ENCODE results near the gene SNRNP70. TPM values are rescaled to one million over a fixed set of nuclear protein-coding genes. Genes with fewer than 3 reads are reported as not detected.
"Not testable (repeated sequence)": the region's sequence is repeated elsewhere in the genome, so short reads cannot be mapped to it uniquely, and the experiment has no call there.

SNRNP70 gene, protein sequence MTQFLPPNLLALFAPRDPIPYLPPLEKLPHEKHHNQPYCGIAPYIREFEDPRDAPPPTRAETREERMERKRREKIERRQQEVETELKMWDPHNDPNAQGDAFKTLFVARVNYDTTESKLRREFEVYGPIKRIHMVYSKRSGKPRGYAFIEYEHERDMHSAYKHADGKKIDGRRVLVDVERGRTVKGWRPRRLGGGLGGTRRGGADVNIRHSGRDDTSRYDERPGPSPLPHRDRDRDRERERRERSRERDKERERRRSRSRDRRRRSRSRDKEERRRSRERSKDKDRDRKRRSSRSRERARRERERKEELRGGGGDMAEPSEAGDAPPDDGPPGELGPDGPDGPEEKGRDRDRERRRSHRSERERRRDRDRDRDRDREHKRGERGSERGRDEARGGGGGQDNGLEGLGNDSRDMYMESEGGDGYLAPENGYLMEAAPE
- 111 and 119 TPM in 2 replicates for total RNA-seq (2014; rRNA removed; shearing (Covaris generic))

DNA sequence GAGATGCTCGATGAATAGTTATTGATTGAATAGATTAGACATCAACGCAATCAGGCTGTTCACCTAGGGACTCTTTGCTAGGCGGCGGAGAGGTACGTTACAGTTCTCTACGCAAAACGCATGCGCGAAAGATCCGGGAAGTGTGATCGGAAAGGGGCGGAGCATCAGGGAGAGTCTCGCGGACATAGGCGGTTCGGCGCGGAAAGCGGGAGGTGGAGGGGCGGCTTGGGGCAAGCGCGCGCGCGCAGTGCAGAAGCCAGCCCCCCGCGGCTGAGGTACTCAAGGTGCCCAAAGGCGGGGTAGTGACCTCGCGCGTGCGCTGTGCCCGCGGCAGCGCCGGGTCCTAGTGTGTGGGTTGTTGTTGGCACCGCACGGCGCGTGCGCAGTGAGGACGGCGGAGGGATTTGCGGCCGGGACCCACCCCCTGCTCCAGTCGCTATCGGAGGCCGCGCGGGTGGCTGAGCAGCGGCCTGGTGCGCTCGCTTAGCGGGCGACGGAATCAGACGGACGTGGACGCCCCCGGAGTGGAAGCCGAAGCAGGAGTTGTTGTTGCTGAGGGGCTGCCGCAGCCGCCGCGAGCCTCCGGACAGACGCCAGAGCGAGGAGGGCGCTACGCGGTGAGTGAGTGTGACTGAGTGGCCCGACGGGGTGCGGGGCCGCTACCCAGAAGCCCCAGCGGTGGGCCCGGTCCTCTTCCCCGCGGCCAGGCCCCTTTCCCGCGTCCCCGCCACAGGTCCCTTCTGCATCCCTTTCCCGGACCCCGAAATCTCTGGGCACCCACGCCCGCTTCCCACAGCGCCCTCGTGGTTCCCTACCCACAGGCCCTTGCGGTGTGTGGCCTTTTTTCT lies at the start of gene SNRNP70:
Gene SNRNP70, plus strand, starts transcription at position 432 of the 848 bp plus-strand sequence. CDS start 964 bp downstream, outside the sequence.
- peak; percentile 99 for DNase-seq (ENCODE audit: low read depth)

DNA sequence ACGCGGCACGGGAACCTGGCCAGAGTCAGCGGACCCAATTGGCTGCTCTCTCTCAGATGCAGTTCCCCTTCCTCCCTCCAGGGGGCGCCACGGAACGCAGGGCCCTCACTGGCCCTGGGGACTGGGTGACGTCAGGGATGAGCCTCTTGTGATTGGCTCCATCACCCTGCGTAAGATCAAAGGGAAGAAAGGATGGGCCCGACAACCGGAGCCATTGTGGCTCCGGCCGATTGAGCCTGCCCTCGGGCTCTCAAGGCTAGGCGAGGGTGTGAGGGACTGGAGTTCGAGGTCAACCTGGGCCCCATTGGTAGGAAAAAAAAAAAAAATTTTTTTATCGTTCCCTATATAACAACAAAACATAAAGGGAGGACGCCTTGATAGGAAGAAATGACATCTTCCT lies 48.4 kb upstream of the SNRNP70 start, which contains the start of gene CGB1:
Gene CGB1, minus strand, starts transcription at position 81 of the 400 bp plus-strand sequence. CDS start 184 bp downstream, outside the sequence.
- not testable (repeated sequence) for DNase-seq (ENCODE audit: low read depth)

DNA sequence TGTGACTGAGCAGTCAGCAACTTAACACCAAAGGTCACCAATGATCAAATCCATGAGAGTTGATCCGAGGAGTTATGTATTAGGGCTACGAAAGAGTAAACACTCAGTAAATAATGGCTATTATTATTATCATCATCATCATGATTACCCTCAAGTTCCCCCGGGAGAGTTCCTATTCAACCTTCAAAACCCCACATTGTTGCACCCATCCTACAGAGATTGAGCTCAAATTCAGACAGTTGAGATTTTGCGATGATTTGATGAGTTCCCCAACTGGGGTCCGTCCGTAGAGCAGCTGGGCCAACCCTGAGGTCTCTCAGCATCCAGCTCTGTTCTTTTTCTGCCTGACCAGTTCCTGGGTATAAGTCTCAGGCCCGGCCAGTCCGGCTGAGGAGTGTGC lies 47.1 kb upstream of the SNRNP70 start:
- not testable (repeated sequence) for DNase-seq (ENCODE audit: low read depth)

DNA sequence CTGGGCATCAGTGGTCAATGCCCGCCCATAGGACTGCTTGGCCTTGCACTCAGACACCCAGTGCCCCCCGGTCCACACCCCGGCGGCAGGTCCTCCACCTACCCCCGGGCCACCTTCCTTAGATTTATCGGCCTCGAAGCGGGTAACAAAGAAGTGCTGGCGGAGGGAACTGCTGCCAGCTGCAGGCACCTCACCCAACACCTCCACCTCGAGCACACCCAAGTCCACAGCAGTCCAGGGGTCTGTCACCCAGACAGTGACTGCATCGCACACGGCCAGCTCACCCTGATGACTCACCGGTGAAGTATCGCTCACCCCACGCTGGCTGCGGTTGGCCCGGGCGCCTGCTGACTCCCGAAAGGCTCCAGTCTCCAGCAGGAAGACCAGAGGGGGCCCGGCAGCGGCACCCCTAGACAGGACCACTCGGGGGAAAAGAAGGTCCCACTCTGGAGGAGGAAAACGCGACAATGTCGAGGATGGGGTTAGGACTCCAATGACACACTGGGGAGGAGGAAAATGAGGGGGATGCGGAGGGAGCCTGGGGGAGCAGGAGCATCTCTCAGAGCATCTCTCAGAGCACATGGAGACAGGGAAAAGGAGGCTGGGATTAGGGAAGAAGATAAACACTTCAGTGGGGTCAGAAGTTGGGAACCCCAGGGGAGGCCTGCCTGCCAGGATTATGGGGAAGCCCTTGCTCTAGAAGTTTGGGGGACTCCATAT lies 46.5 kb upstream of the SNRNP70 start:
- DNase-seq (ENCODE audit: low read depth) = peak; percentile 83

DNA sequence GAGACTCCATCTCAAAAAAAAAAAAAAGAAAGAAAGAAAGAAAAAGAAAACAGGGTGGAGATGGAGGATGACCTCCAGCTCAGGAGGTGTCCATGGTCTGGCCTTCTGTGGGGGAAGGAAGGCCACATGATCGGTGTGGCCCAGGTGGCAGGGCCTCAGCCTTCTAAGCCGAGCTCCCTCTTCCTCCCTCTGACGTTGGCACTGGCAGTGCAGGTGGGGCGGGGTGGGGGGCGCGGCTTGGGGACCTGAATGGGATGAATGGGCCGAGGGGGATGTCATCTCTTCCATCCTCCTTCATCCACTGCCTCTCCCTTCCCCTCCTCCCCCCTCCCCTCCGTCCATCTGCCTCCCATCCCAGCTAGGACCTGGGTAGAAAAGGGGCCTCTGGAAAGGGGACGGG lies 45.5 kb upstream of the SNRNP70 start:
- not testable (repeated sequence) for DNase-seq (ENCODE audit: low read depth)

DNA sequence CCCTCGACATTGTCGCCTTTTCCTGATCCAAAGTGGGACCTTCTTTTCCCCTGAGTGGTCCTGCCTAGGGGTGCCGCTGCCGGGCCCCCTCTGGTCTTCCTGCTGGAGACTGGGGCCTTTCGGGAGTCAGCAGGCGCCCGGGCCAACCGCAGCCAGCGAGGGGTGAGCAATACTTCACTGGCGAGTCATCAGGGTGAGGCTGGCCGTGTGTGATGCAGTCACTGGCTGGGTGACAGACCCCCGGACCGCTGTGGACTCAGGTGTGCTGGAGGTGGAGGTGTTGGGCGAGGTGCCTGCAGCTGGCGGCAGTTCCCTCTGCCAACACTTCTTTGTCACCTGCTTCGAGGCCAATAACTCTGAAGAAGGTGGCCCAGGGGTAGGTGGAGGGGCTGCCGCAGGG lies 43.1 kb upstream of the SNRNP70 start:
- DNase-seq (ENCODE audit: low read depth) = peak; percentile 51

DNA sequence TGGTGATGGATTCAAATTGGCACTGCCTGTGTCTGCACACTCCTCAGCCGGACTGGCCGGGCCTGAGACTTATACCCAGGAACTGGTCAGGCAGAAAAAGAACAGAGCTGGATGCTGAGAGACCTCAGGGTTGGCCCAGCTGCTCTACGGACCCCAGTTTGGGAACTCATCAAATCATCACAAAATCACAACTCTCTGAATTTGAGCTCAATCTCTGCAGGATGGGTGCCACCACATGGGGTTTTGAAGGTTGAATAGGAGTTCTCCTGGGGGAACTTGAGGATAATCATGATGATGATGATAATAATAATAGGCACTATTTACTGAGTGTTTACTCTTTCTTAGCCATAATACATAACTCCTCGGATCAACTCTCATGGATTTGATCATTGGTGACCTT lies 42.6 kb upstream of the SNRNP70 start:
- not testable (repeated sequence) for DNase-seq (ENCODE audit: low read depth)

DNA sequence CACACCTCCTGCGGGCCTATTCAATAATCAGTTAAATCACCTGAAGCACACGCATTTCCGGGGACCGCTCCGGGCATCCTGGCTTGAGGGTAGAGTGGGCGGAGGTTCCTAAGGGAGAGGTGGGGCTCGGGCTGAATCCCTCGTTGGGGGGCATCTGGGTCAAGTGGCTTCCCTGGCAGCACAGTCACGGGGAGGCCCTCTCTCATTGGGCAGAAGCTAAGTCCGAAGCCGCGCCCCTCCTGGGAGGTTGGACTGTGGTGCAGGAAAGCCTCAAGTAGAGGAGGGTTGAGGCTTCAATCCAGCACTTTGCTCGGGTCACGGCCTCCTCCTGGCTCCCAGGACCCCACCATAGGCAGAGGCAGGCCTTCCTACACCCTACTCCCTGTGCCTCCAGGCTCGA lies 41.7 kb upstream of the SNRNP70 start, which contains the start of gene CGB5:
Gene CGB5, plus strand, starts transcription at position 301 of the 400 bp plus-strand sequence. CDS start 362 bp downstream, outside the sequence.
- not testable (repeated sequence) for DNase-seq (ENCODE audit: low read depth)

DNA sequence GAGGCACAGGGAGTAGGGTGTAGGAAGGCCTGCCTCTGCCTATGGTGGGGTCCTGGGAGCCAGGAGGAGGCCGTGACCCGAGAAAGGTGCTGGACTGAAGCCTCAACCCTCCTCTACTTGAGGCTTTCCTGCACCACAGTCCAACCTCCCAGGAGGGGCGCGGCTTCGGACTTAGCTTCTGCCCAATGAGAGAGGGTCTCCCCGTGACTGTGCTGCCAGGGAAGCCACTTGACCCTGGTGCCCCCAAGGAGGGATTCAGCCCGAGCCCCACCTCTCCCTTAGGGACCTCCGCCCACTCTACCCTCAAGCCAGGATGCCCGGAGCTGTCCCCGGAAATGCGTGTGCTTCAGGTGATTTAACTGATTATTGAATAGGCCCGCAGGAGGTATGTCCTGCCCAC lies 36.2 kb upstream of the SNRNP70 start, which contains the start of gene CGB8:
Gene CGB8, minus strand, starts transcription at position 101 of the 400 bp plus-strand sequence. CDS start 372 bp downstream, outside the sequence.
- not testable (repeated sequence) for DNase-seq (ENCODE audit: low read depth)

DNA sequence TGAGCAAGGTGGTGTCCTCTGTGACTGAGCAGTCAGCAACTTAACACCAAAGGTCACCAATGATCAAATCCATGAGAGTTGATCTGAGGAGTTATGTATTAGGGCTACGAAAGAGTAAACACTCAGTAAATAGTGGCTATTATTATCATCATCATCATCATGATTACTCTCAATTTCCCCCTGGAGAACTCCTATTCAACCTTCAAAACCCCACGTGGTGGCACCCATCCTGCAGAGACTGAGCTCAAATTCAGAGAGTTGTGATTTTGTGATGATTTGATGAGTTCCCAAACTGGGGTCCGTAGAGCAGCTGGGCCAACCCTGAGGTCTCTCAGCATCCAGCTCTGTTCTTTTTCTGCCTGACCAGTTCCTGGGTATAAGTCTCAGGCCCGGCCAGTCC lies 35.4 kb upstream of the SNRNP70 start:
- DNase-seq (ENCODE audit: low read depth) = not testable (repeated sequence)

DNA sequence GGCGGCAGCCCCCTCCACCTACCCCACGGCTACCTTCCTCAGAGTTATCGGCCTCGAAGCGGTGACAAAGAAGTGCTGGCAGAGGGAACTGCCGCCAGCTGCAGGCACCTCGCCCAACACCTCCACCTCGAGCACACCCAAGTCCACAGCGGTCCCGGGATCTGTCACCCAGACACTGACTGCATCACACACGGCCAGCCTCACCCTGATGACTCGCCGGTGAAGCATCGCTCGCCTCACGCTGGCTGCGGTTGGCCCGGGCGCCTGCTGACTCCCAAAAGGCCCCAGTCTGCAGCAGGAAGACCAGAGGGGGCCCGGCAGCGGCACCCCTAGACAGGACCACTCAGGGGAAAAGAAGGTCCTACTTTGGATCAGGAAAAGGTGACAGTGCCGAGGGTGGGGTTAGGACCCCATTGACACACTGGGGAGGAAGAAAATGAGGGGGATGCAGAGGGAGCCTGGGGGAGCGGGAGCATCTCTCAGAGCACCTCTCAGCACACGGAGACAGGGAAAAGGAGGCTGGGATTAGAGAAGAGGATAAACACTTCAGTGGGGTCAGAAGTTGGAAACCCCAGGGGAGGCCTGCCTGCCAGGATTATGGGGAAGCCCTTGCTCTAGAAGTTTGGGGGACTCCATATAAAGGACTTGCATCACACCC lies 34.7 kb upstream of the SNRNP70 start:
- DNase-seq (ENCODE audit: low read depth) = peak; percentile 68

DNA sequence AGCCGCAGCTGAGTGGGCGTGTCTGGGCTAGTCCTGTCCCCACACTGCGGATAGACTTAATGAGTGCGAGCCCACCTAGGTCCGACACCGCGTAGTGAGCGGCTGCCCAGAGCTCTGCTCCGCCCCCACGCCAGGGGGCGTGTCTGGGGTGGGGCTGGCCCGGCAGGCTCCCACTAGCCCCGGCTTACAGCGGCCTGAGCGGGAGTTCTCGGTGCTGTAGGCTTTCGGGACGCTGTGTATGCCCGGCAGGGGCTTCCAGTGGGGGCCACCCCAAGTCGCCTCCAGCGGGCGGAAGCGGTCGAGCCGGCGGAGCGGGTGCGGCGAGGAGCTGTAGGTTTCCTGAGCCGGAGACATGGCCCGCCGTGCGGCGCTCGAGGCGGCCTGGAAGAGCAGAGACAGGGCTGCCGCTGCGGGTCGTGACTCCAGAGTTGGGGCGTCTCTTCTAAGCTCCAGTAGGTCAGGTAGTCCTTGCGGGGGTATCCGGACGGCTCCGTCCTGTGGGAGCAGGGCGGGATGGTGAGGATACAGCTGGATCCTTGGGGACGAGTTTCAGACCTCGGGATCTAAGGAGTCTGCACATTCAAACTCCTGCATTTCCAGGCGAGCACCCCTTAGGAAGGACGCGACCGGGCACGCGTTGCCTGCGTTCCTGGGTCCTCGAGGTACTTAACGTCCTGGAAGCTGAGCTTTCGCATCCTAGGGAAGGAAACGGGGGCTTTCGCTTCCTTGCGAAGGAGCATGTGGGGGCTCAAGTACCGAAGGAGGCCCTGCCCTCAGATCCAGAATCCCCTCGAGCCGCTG lies 28.9 kb upstream of the SNRNP70 start:
- DNase-seq (ENCODE audit: low read depth) = peak; percentile 49

DNA sequence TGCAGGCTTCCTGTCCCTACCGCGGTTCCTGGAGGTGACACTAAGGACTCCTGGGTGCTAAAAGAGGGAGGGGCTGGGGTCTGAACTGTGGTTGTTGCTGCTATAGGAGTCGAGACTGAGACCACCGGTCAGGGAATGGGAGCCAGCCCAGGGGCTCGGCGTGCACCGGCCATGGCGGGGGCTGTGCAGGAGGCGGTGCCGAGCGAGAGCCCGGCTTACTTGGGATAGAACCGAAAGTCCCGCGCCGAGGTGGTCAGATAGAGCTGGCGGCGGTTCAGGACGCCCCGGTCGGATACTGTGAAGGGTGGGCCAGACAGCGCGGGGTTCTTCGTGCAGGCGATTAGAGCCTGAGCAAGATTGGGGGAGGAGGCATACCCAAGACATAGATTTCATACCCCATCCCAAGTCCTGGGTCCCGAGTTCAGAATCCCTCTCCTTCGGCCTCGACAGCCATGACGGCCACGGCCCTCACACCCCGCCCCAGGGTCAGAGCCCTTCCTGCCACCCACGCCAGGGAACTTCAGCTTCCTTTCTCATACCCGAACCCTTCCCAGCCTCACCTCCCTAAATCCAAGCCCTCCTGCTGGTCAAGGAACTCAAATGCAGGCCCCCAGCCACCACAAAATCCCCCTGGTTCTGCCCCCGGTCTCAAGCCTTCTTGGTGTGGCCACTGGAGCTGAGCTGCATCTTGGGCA lies 28.2 kb upstream of the SNRNP70 start:
- not testable (repeated sequence) for DNase-seq (ENCODE audit: low read depth)

DNA sequence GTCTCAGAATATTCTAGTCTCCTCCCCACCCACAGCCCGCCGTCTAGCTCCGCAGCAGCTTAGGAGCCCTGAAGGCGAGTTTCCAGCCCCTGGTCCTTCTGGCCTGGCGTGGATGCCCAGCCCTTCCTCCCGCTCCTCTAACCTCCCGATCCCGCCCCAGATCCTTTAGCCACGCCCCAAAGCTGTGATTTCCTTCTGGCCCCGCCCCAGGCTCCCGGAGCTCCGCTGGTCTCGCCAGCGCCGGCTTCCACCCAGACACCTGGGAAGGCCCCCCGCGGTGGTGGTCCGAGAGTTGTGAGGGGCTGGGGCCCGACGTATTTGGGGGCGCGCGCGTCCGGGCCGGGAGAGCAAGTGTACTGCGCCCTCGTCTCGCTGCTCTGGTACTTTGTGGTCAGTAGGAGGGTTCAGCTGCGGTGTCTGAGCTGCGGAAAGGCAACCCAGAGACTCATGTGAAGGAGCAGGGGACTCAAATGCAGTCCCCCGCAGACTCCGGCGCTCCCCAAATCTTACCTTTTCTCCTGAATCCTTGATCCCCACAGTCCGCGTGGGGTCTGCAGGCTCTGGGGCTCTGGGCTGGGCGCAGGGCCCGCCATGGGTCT lies 27.5 kb upstream of the SNRNP70 start, which contains the start of gene CGB7:
Gene CGB7, minus strand, starts transcription at position 114 of the 599 bp plus-strand sequence. CDS start 2,374 bp downstream, outside the sequence.
- DNase-seq (ENCODE audit: low read depth) = peak; percentile 68

DNA sequence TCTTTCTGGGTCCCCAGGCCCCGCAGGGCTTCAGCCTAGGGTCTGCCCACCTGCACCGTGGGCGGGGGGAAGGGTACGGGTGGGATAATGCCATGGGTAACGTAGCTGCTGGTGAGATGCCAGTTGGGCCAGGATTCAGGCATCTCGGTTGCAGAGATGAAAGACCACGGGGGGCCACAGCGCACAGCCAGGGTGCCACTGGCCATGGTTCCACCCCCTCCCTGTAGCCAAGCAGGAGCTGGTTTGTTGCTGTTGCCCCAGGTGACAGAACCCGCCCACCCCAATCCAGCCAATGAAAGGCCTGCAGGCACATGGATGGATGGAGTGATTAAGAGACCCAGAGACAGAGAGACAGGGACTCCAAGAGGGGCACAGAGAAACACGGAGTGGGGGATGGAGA lies 26.7 kb upstream of the SNRNP70 start:
- no peak for DNase-seq (ENCODE audit: low read depth)

DNA sequence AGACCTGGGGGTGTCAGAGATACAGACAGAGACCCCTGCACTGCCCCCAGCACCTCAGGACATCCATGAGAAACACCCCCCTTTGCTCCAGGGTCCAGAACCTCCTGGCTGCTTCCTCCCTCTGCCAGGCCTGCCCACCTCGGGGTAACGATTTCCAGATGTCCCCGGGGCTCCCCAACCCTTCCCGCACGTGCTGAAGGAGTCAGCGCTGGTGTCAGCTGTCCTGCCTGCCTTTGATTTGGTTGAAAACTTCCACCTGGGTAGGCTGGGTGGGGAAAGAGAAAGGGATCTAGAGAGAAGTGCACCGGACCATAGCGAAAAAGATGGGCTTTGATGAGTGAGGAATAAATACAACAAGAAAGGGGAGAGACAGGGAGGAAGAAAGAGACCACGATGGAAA lies 26.2 kb upstream of the SNRNP70 start:
- DNase-seq (ENCODE audit: low read depth) = no peak

DNA sequence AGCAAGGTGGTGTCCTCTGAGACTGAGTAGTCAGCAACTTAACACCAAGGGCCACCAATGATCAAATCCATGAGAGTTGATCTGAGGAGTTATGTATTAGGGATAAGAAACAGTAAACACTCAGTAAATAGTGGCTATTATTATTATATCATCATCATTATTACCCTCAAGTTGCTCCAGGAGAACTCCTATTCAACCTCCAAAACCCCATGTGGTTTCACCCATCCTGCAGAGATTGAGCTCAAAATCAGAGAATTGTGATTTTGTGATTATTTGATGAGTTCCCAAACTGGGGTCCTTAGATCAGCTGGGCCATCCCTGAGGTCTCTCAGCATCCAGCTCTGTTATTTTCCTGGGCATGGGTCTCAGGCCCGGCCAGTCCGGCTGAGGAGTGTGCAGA lies 24.3 kb upstream of the SNRNP70 start:
- no peak for DNase-seq (ENCODE audit: low read depth)

DNA sequence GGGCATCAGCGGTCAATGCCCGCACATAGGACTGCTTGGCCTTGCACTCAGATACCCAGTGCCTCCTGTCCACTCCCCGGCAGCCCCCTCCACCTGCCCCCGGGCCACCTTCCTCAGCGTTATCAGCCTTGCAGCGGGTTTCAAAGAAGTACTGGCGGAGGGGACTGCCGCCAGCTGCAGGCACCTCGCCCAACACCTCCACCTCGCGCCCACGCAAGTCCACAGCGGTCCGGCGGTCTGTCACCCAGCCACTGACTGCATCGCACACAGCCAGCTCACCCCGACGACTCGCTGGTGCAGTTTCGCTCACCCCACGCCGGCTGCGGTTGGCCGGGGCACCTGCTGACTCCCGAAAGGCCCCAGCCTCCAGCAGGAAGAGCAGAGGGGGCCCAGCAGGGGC lies 23.8 kb upstream of the SNRNP70 start:
- no peak for DNase-seq (ENCODE audit: low read depth)

All from RPMI7951 (cell line).